K562 (cell line): ENCODE measurements around the gene DCST1. TPM values are rescaled to one million over a fixed set of nuclear protein-coding genes. Genes with fewer than 3 reads are reported as not detected.

Source experiments
- BCOR ChIP-seq: fragments of 450-650 bp; IDR thresholded peaks from 2 replicates; pipeline ENCODE4 v1.6.1; 2016
- BHLHE40 ChIP-seq: IDR thresholded peaks from 2 replicates; pipeline ENCODE4 v1.6.1; 2011; ENCODE audit warnings: low read length, improper control_type of control experiment
- CCNT2 ChIP-seq: IDR thresholded peaks from 2 replicates; pipeline ENCODE4 v1.6.1; 2011; ENCODE audit warnings: borderline replicate concordance, low read depth, mild to moderate bottlenecking, moderate library complexity, mixed read lengths, low read length; ENCODE audit not compliant: insufficient read length; ENCODE audit errors: extremely low read depth
- CTBP1 ChIP-seq: fragments of 450-650 bp; IDR thresholded peaks from 2 replicates; pipeline ENCODE4 v1.6.1; 2016; ENCODE audit warnings: borderline replicate concordance
- CTCF ChIP-seq, 3 experiments: IDR thresholded peaks in 2 of 3; conservative IDR thresholded peaks in 1 of 3; 2 replicates each; pipeline ENCODE4 v1.5.1; 2011 to 2012; ENCODE audit warnings: low read length in 3 of 3, mild to moderate bottlenecking in 3 of 3, control low read depth in 2 of 3, improper control_type of control experiment in 1 of 3, inconsistent platforms in 1 of 3, low read depth in 1 of 3, mixed read lengths in 1 of 3, moderate library complexity in 1 of 3; ENCODE audit not compliant: insufficient read depth in 2 of 3
- ELF2 ChIP-seq: fragments of 250-450 bp; sonication (Bioruptor Pico); IDR thresholded peaks from 2 replicates; pipeline ENCODE4 v1.5.0; 2021; ENCODE audit warnings: mild to moderate bottlenecking
- HDAC8 ChIP-seq: fragments of 450-650 bp; IDR thresholded peaks from 2 replicates; pipeline ENCODE4 v1.6.1; 2016; ENCODE audit warnings: mild to moderate bottlenecking, missing genetic modification characterization, moderate library complexity, missing compliant biosample characterization
- HNRNPK ChIP-seq: fragments of 200-400 bp; formaldehyde crosslinking; IDR thresholded peaks from one replicate; pipeline ENCODE4 v1.6.1; 2018; ENCODE audit warnings: mild to moderate bottlenecking, low read depth, low read length; ENCODE audit not compliant: poor library complexity, severe bottlenecking
- KLF16 ChIP-seq: IDR thresholded peaks from 2 replicates; pipeline ENCODE4 v1.6.1; 2016; ENCODE audit warnings: antibody characterized with exemption
- NFE2 ChIP-seq: IDR thresholded peaks from 2 replicates; pipeline ENCODE4 v1.6.1; 2014; ENCODE audit warnings: antibody characterized with exemption, low read depth
- NONO ChIP-seq, 2 experiments: fragments of 200-400 bp in 1 of 2; fragments of 450-650 bp in 1 of 2; formaldehyde crosslinking in 1 of 2; IDR thresholded peaks; 2 replicates each; pipeline ENCODE4 v1.6.1; 2017; ENCODE audit warnings: low read depth in 2 of 2, mild to moderate bottlenecking in 2 of 2, moderate library complexity in 2 of 2, low read length in 1 of 2
- SMAD1 ChIP-seq: fragments of 150-350 bp; IDR thresholded peaks from 2 replicates; pipeline ENCODE4 v1.6.1; 2014; ENCODE audit warnings: low read length, low read depth; ENCODE audit not compliant: partially characterized antibody
- SMARCE1 ChIP-seq: fragments of 450-650 bp; IDR thresholded peaks from 2 replicates; pipeline ENCODE4 v1.7.1; 2016; ENCODE audit warnings: mild to moderate bottlenecking
- SRSF3 ChIP-seq: fragments of 200-400 bp; formaldehyde crosslinking; IDR thresholded peaks from 2 replicates; pipeline ENCODE4 v1.6.1; 2016; ENCODE audit warnings: mild to moderate bottlenecking, low read length, moderate library complexity; ENCODE audit not compliant: insufficient read depth
- ZC3H4 ChIP-seq: sonication (generic); formaldehyde crosslinking; IDR thresholded peaks from 2 replicates; pipeline ENCODE4 v1.9.0; 2021; ENCODE audit warnings: missing genetic modification reagents, borderline replicate concordance
- ZNF224 ChIP-seq: sonication (generic); formaldehyde crosslinking; IDR thresholded peaks from 2 replicates; pipeline ENCODE4 v1.8.0; 2022; ENCODE audit warnings: mild to moderate bottlenecking, missing genetic modification reagents
- ZNF609 ChIP-seq: sonication (generic); formaldehyde crosslinking; IDR thresholded peaks from 2 replicates; pipeline ENCODE4 v1.8.1; 2023; ENCODE audit warnings: missing genetic modification reagents, mild to moderate bottlenecking, borderline replicate concordance
- ZNF766 ChIP-seq: fragments of 200-800 bp; sonication (Bioruptor generic); conservative IDR thresholded peaks from 2 replicates; pipeline ENCODE4 v1.6.1; 2016; ENCODE audit warnings: missing genetic modification characterization, missing compliant biosample characterization
- polyA plus RNA-seq, 8 experiments: library from polyadenylated mRNA; depleted of rRNA in 4 of 8; stranded (reverse) in 5 of 8; unstranded in 3 of 8; fragments of >200 nt; fragmentation: Nextera tagmentation in 2 of 8; fragmentation: Illumina TruSeq in 1 of 8; extraction: Ambion mirVana in 2 of 8; extraction: Trizol in 1 of 8; gene quantifications; 2 replicates each; pipeline versions ENCODE4 v1.2.1 to v1.2.3, GENCODE V29; 2011 to 2014; ENCODE audit warnings: inconsistent platforms in 1 of 8, missing spikeins in 1 of 8
- total RNA-seq, 7 experiments: library from RNA; depleted of rRNA in 6 of 7; stranded (reverse); fragments of >200 nt in 6 of 7; fragmentation: Illumina TruSeq in 2 of 7; extraction: Trizol in 2 of 7; gene quantifications; 2 replicates each; pipeline versions ENCODE4 v1.2.1 to v1.2.3, GENCODE V29; 2011 to 2021; ENCODE audit warnings: low replicate concordance in 1 of 7
- TF ChIP-seq, protein P1 (sequence below): sonication (generic); formaldehyde crosslinking; IDR thresholded peaks from 2 replicates; pipeline ENCODE4 v1.8.1; 2023; ENCODE audit warnings: mild to moderate bottlenecking, missing genetic modification reagents

Gene DCST1
- total and polyA plus RNA-seq, 9 of the 15 experiments (the other 6 are each of a cell fraction or from before 2014, with no cell fraction given): not detected

DNA sequence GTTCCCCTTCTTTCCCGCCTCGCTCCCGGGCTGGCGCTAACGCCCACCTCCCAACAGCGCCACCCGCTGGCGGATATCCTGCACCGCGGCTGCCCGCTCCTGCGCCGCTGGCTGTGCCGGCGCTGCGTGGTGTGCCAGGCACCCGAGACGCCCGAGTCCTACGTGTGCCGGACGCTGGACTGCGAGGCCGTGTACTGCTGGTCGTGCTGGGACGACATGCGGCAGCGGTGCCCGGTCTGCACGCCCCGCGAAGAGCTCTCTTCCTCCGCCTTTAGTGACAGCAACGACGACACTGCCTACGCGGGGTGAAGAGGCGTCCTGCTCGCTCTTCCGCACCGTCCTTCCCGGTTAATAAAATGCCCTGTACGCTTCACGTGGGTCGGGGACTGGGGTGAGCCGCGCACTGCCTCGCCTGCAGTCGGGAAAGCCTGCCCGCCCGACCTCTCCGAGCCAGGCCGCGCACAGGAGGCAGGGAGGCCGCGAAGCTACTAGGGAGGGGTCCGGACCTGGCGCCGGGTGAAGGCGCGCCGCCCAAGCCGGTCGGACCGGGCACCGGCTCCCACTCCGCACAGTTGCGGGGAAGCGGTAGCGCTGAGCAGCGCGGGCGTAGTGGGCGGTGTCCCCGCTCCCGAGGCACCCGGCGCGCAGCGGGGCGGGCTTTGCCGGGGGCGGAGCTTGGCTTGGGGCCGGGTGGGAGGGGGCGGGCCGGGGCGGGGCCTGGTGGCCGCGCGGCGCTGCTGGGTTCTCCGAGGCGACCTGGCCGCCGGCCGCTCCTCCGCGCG, 17.1 kb downstream of the DCST1 start, which contains the start of gene ADAM15 (continued):
- TF ChIP-seq ZNF766 (CRISPR knock-in tag) (peak; percentile 76), SRSF3 (no peak), ZNF609 (CRISPR knock-in tag) (no peak), SMARCE1 (peak; percentile 76), CTCF (IDR thresholded peaks at IDR 0.05 in 2 of 3, conservative IDR thresholded peaks at IDR 0.05 in 1 of 3; ENCODE audit: insufficient read depth in 2 of 3, low read depth in 1 of 3, low read length in 3 of 3) (peak; percentile 93 to 95 (median 95)), HDAC8 (tag) (peak; percentile 49; the same call in 1 of the 2 replicates), HNRNPK (no peak), ZNF224 (no peak), SMAD1 (no peak), CCNT2 (peak; percentile 66), NFE2 (no peak; the same call in 1 of the 2 replicates), NONO (IDR thresholded peaks at IDR 0.05; ENCODE audit: low read depth in 2 of 2, low read length in 1 of 2) (peak in 1 of 2 experiments; percentile 45; a peak in 1 of 4 replicates), KLF16 (0 out of 2 replicates have a peak, but pooled peaks have one; percentile 17), ELF2 (CRISPR knock-in tag) (0 out of 2 replicates have a peak, but pooled peaks have one; percentile 19), BHLHE40 (peak; percentile 69), CTBP1 (peak; percentile 96), ZC3H4 (0 out of 2 replicates have a peak, but pooled peaks have one; percentile 7), BCOR (peak; percentile 61; the same call in 1 of the 2 replicates)
- TF ChIP-seq, protein P1, sequence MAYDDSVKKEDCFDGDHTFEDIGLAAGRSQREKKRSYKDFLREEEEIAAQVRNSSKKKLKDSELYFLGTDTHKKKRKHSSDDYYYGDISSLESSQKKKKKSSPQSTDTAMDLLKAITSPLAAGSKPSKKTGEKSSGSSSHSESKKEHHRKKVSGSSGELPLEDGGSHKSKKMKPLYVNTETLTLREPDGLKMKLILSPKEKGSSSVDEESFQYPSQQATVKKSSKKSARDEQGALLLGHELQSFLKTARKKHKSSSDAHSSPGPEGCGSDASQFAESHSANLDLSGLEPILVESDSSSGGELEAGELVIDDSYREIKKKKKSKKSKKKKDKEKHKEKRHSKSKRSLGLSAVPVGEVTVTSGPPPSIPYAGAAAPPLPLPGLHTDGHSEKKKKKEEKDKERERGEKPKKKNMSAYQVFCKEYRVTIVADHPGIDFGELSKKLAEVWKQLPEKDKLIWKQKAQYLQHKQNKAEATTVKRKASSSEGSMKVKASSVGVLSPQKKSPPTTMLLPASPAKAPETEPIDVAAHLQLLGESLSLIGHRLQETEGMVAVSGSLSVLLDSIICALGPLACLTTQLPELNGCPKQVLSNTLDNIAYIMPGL (CRISPR knock-in tag): peak; percentile 87
